Activated B cell treated with CpG ODN at 0.5 μM for 24 hours (primary cell): ENCODE data around the gene DHRSX. TPM values are rescaled to one million over a fixed set of nuclear protein-coding genes. Genes with fewer than 3 reads are reported as not detected.

Experiments
- ATAC-seq: fragments of 200-7000 bp; cut with Tn5 transposase; one replicate; pipeline ENCODE4 v1.10.0; 2021; ENCODE audit warnings: low read depth, mild to moderate bottlenecking, moderate library complexity
- CTCF ChIA-PET: fragments of 350-600 bp; sonication (Branson Sonifier 250); formaldehyde crosslinking; loops from one replicate; lab custom pipeline; 2021; ENCODE audit warnings: antibody characterized with exemption; lab: Charles Lee
- POLR2A ChIA-PET: fragments of 350-600 bp; sonication (Branson Sonifier 250); formaldehyde crosslinking; loops from one replicate; lab custom pipeline; 2021; ENCODE audit warnings: antibody characterized with exemption; lab: Charles Lee
- DNase-seq: peaks from one replicate; pipeline ENCODE4 v3.0.0; 2022
- H3K27ac Mint-ChIP-seq: one replicate; pipeline ENCODE4 v1.8.0; 2020; ENCODE audit warnings: mixed read lengths
- H3K27me3 Mint-ChIP-seq: one replicate; pipeline ENCODE4 v1.8.0; 2021; ENCODE audit warnings: mixed read lengths
- H3K36me3 Mint-ChIP-seq: one replicate; pipeline ENCODE4 v1.8.0; 2021; ENCODE audit warnings: low read depth, mixed read lengths
- H3K4me1 Mint-ChIP-seq: one replicate; pipeline ENCODE4 v1.8.0; 2021; ENCODE audit warnings: mixed read lengths
- H3K4me3 Mint-ChIP-seq: one replicate; pipeline ENCODE4 v1.8.0; 2020; ENCODE audit warnings: mild to moderate bottlenecking, mixed read lengths
- H3K9me3 Mint-ChIP-seq: one replicate; pipeline ENCODE4 v1.8.0; 2020; ENCODE audit warnings: mixed read lengths
- intact Hi-C: fragments of 100-400 bp; cut with micrococcal nuclease; formaldehyde crosslinking; loops from one replicate; pipeline ENCODE4 v1.15.1; 2024
- total RNA-seq: library from RNA; stranded (reverse); gene quantifications from 2 replicates; pipeline ENCODE4 v1.2.3, GENCODE V29; 2022
- TF ChIP-seq, protein P1 (sequence below): fragments of 200-600 bp; IDR thresholded peaks from one replicate; pipeline ENCODE4 v1.8.0; 2022; ENCODE audit warnings: antibody characterized with exemption, mild to moderate bottlenecking

Gene DHRSX
- total RNA-seq, 1 donor from 2014 or later = 28.3 TPM

DNA sequence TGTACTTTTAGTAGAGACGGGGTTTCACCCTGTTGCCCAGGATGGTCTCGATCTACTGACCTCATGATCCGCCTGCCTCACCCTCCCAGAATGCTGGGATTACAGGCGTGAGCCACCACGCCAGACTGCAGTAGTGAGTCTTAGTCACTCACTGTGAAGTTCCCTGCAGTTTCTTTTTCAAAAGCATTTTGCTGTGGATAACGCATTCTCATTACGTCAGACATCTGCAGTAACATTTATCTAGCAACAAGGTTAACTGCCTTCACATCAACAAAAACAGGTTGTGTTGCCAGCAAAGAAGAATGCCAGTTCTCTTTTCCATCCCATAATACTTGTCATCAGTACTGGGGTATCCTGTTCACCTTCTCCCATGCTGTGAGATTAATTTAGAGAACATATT lies 164.6 kb downstream of the DHRSX start:
- Mint-ChIP-seq H3K27ac (no peak overlapping the region), H3K27me3 (no peaks in the 10 kb centered on the region), H3K36me3 (peaks cover 26% of the 10 kb centered on the region), H3K4me3 (no peak overlapping the region), H3K4me1 (peaks cover 36% of the 10 kb centered on the region), H3K9me3 (peaks cover 5% of the 10 kb centered on the region)
- TF ChIP-seq, protein P1, sequence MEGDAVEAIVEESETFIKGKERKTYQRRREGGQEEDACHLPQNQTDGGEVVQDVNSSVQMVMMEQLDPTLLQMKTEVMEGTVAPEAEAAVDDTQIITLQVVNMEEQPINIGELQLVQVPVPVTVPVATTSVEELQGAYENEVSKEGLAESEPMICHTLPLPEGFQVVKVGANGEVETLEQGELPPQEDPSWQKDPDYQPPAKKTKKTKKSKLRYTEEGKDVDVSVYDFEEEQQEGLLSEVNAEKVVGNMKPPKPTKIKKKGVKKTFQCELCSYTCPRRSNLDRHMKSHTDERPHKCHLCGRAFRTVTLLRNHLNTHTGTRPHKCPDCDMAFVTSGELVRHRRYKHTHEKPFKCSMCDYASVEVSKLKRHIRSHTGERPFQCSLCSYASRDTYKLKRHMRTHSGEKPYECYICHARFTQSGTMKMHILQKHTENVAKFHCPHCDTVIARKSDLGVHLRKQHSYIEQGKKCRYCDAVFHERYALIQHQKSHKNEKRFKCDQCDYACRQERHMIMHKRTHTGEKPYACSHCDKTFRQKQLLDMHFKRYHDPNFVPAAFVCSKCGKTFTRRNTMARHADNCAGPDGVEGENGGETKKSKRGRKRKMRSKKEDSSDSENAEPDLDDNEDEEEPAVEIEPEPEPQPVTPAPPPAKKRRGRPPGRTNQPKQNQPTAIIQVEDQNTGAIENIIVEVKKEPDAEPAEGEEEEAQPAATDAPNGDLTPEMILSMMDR = no peak
- intact Hi-C loops = no loop called here
- DNase-seq = no peak
- no peak for ATAC-seq
- CTCF ChIA-PET = no interaction called here
- POLR2A ChIA-PET = no interaction called here

DNA sequence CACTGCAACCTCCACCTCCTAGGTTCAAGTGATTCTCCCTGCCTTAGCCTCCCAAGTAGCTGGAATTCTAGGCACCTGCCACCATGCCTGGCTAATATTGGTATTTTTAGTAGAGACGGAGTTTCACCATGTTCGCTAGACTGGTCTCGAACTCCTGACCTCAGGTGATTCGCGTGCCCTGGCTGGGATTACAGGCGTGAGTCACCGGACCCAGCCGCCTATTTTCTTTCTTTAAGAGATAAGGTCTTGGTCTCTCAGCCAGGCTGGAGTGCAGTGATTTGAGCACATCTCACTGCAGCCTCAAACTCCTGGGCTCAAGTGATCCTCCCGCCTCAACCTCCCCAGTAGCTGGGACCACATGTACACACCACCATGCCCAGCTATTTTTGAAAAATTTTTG lies 166.5 kb downstream of the DHRSX start:
- DNase-seq = no peak
- ATAC-seq = no peak
- Mint-ChIP-seq H3K27ac (no peak overlapping the region), H3K4me1 (peaks cover 37% of the 10 kb centered on the region), H3K36me3 (peaks cover 13% of the 10 kb centered on the region), H3K9me3 (peaks cover 3% of the 10 kb centered on the region), H3K4me3 (no peak overlapping the region), H3K27me3 (no peaks in the 10 kb centered on the region)
- ChIA-PET POLR2A (no interaction called here), CTCF (no interaction called here)
- intact Hi-C loops = no loop called here
- TF ChIP-seq, protein P1 = no peak

DNA sequence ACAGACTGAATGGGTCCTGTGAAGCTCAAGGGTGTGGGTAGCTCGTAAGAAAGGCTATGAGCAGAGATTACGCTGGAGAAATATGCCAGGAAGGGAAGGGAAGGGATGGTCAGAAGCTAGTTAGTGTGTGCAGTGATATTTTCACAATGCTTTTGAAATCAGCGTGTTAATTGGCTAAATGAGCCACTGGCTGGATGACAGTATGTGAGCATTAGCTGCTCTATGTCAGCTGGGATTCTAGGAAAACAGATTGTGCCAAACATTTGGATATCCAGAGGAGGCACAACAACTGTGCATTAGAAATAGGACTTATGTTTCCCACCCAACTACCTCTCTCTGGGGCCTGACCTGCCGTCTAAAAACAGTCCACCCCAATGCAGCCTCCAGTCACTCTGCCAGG lies 168.5 kb downstream of the DHRSX start:
- H3K9me3 Mint-ChIP-seq = no peaks in the 10 kb centered on the region
- POLR2A ChIA-PET = no interaction called here

DNA sequence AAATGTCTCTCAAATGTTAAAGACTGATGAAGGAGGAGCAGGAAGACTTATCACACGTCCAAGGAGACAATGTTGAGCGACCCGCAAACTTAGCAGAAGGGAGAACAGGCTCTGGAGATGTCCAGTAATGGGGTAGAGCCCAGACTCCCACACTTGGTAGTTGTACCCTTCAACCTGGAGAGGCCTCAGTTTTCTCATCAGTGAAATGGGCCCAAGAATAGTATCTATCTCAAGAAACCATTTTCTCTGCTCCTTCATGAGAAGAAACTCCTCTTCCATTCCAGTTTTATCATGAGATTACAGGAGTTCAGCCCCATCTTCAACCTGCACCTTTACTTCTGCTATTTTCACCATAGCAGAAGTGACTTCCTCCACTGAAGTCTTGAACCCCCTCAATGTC lies 169.9 kb downstream of the DHRSX start:
- POLR2A ChIA-PET = no interaction called here
- TF ChIP-seq, protein P1 = no peak
- no peak overlapping the region for H3K4me3 Mint-ChIP-seq

More for the DNA sequence above, 168.5 kb downstream of the DHRSX start:
- intact Hi-C loops = no loop called here
- peaks cover 18% of the 10 kb centered on the region for H3K4me1 Mint-ChIP-seq
- ATAC-seq (no peak), DNase-seq (no peak)
- no peak overlapping the region for H3K4me3 Mint-ChIP-seq
- TF ChIP-seq, protein P1 = no peak
- no peak overlapping the region for H3K27ac Mint-ChIP-seq
- H3K27me3 Mint-ChIP-seq = no peaks in the 10 kb centered on the region
- CTCF ChIA-PET = no interaction called here
- H3K36me3 Mint-ChIP-seq = peaks cover 9% of the 10 kb centered on the region

DNA sequence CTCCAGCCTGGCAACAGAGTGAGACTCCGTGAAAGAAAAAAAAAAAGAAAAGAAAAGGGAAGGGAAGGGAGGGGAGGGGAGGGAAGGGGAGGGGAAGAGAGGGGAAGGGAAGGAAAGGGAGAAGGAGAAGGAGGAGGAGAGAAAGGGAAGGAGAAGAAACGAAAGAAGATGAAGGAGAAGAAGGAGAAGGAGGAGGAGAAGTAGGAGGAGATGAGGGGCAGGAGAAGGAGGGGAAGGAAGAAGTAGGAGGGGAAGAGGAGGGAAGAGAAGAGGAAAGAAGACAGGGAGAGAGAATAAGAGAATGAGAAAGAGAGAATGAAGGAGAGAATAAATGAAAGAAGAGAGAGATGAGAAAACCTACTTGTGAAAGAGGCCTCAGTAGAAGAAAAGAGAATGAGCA lies 170.3 kb downstream of the DHRSX start:
- Mint-ChIP-seq H3K4me3 (no peak overlapping the region), H3K36me3 (peaks cover 9% of the 10 kb centered on the region)
- intact Hi-C loops = no loop called here

More for the DNA sequence above, 169.9 kb downstream of the DHRSX start:
- Mint-ChIP-seq H3K9me3 (no peaks in the 10 kb centered on the region), H3K4me1 (peaks cover 13% of the 10 kb centered on the region), H3K36me3 (peaks cover 11% of the 10 kb centered on the region), H3K27me3 (no peaks in the 10 kb centered on the region), H3K27ac (peak overlapping the region; percentile 18)
- CTCF ChIA-PET = no interaction called here
- DNase-seq (no peak), ATAC-seq (no peak)
- intact Hi-C loops = no loop called here

More for the DNA sequence above, 170.3 kb downstream of the DHRSX start:
- Mint-ChIP-seq H3K27me3 (no peaks in the 10 kb centered on the region), H3K4me1 (peaks cover 16% of the 10 kb centered on the region), H3K9me3 (peaks cover 2% of the 10 kb centered on the region), H3K27ac (no peak overlapping the region)
- POLR2A ChIA-PET = no interaction called here
- TF ChIP-seq, protein P1 = no peak
- DNase-seq (no peak), ATAC-seq (no peak)
- CTCF ChIA-PET = no interaction called here
